HG03571 (cell line): Measurements from ENCODE around the gene UNC13B.
"Not testable (repeated sequence)": the region's sequence is repeated elsewhere in the genome, so short reads cannot be mapped to it uniquely, and the experiment has no call there.

Experiments
- ATAC-seq: cut with Tn5 transposase; IDR thresholded peaks from one replicate; pipeline ENCODE4 v1.9.1; 2021; ENCODE audit not compliant: unreplicated experiment

Gene UNC13B

GRCh38 chr9:35364817-35365585, 203.2 kb downstream of the UNC13B start:
- ATAC-seq: no peak

DNA sequence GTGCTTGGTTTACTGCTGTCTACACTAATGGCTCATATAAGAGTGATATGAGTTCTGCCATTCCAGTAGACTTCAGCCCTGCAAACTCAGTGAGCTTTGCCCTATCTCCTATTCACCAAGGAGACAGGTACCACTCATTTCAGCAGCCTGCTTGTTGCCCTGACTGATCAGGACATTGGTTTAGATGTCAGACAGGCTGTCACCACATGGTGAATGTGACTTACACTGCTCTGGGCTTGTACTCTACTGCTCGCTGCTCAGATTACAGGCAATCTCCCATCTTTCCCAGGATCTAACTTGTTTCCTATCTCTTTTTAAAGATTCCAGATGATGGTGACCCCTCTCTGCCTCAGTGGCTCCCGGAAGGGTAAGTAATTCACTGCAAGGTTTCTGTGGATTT, 204.8 kb downstream of the UNC13B start:
- ATAC-seq: no peak

GRCh38 chr9:35367451-35367850, 205.6 kb downstream of the UNC13B start:
- no peak for ATAC-seq

- no peak for ATAC-seq
Measured at GRCh38 chr9:35370241-35370640, 208.4 kb downstream of the UNC13B start.

DNA sequence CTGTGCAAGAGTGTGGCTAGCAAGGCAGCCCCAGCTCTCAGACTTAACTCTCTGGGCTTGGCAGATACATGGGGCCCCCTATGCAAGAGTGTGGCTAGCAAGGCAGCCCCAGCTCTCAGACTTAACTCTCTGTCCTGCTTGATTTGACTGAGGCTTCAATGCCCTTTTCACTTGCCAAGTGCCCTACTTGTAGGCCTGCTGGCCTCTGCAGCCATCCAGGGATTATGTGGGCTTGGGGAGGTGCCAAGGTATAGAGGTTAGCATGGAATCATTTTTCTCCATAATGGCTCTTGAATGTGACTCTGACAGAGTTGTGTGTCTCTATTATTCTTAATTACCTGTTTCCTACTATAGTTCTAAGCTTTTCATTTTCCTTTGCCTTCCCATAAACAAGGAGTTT, 212.6 kb downstream of the UNC13B start:
- ATAC-seq: no peak

DNA sequence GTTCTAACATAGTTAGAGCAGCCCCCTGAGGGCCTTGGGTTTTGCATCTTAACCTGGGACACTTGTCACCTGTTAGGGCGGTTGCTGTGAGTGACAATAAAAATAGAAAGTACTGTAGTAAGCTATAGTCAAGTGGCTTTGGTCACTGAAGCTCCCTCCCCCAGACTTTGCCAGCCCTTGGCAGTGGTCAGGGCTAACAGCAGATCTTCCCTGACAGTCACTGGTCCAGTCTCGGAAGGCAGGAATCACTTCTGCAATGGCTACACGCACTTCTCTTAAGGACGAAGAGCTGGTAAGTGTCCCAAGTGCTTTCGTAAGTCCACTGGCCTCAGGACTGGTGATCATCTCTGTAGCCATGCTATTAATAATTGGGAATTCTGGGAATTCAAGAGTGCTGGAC, 213.1 kb downstream of the UNC13B start:
- no peak for ATAC-seq

- ATAC-seq: no peak
Measured at GRCh38 chr9:35380039-35380438, 218.2 kb downstream of the UNC13B start.

DNA sequence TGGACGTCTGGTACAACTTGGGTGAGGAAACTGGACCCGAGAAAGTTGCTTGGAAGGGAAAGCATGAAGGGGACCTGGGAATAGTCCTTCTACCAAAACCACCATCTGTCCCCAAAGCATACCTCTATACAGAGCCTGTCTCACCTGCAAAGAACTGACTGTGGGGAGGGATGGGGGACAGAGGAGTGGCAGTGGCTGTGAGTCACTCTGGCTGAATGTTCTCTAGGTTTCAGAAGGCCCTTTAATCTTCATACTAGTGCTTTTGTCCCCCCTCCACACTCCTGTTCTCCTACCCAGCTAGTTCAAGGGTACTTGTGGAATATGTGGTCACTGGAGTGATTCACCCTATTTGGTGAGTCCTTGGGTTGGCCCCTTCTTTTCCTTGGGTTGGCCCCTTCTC, 218.8 kb downstream of the UNC13B start:
- ATAC-seq: no peak

- no peak for ATAC-seq
Measured at GRCh38 chr9:35385042-35385441, 223.2 kb downstream of the UNC13B start.

GRCh38 chr9:35395076-35395705, 233.4 kb downstream of the UNC13B start:
- ATAC-seq: no peak

- ATAC-seq: no peak
Measured at GRCh38 chr9:35395706-35396101, 233.9 kb downstream of the UNC13B start.

- no peak for ATAC-seq
Measured at GRCh38 chr9:35396560-35397215, 234.9 kb downstream of the UNC13B start.

GRCh38 chr9:35397216-35397698, 235.4 kb downstream of the UNC13B start:
- no peak for ATAC-seq

DNA sequence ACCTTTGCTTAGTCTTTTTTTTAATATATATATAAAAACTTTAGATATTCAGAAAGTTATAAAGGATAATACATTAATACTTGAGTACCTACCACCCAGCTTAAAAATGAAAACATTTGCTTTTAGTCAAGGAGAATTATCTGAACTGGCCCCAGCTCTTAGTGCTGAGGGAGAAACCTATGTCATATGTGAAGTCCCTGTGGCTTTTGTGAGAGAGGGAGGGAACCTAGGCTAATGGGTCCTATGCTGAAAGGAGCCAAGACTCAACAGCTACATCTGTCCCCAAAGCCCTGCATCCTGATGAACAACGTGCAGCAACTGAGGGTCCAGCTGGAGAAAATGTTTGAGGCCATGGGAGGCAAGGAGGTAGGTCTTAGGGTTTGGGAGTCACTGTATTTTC, 236.1 kb downstream of the UNC13B start:
- ATAC-seq: no peak

DNA sequence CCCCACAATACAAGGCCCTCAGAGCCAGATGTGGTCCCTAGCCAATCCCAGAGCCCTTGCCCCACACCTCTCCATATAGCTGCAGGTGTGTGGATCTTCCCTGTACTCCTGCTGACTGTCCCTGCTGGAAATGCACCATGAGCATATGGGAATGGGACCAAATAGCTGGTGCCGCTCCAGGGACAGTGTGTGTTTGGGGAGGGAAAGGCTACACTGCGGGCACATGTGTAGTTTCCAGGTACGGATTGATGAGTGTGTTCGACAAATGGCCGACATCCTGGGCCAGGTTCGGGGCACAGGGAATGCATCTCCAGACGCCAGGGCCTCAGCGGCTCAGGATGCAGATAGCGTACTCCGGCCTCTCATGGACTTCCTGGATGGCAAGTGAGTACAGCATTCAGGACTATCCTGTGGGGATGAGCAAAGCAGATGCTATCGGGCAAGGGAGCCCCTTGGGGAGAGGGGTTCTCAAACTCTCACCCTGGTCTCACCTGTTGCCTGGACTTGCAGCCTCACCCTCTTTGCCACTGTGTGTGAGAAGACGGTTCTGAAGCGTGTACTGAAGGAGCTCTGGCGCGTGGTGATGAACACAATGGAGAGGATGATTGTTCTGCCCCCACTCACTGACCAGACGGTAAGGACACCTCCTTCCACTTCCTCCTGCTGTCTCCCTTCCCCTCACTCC, 237.0 kb downstream of the UNC13B start:
- no peak for ATAC-seq

DNA sequence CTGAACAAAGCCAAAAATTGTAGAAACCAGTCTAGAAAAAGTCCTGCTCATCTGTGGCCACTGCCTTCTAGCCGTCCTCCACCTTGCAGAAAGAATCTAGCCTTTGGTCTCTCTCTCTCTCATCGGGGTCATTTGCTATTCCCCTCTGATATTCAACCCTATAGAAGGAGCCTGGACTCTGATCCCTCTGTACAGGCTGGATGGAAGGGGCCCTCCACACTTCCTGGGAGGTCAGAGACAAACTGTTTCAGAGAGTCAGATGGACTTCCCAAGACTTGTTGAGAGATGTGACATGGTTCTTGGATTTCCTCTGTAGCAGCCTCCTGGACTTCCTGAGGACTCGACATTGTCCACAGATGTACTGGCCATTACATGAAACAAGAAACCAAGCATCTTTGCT, 243.1 kb downstream of the UNC13B start:
- no peak for ATAC-seq

DNA sequence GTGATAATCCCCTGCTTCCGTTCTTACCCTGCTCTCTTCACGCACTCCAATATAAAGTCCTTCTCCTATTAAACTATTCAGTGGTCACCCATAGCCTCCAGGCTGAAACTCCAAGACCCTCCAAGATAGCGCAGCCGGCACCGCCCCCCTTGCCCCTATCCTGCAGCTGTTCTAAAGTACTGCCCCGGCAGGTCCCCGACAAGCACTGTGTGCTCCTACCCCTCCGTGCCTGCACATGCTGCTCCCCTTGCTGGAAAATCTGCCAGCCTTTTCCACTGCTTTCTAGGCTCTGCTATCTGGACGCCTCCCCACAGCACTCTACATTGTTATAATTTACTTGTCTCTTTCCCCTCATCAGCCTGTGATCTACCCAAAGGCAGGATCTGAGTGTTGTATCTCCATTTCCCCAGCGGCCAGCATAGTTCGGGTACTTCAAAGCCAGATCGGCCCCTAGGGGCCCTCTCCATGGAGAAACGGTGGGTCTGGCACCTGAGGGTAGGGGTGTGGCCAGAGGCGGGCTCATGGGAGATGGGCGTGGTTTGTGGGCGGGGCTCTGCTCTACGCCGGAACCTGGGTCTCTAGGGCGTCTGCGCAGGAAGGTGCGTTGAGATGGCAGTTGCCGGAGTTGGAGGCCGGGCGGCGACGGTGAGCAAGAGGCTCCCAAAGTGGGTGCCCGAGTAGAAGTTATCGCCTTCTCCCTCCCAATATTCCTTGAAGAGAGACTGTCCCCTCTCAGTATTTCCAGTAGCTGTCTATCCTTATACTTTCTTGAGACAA, 244.6 kb downstream of the UNC13B start:
- ATAC-seq: no peak

DNA sequence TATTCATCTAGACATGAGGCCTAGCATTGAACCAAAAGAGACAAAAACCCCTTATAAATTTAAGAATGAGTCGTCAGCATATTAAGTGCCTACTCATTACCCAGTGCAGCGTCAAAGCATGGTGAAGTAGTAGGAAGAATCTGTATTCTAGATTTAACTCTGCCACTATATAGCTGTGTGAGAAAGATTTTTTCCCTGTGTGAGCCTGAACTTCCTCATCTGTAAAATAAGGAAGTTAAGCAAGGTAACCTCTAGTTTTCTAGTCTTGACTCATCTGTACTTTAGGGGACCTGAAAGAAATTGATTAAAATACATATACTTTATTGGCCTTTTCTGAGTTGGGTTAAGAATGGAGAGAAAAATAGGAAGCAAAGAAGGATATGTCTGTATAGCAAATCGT, 246.0 kb downstream of the UNC13B start:
- no peak for ATAC-seq

DNA sequence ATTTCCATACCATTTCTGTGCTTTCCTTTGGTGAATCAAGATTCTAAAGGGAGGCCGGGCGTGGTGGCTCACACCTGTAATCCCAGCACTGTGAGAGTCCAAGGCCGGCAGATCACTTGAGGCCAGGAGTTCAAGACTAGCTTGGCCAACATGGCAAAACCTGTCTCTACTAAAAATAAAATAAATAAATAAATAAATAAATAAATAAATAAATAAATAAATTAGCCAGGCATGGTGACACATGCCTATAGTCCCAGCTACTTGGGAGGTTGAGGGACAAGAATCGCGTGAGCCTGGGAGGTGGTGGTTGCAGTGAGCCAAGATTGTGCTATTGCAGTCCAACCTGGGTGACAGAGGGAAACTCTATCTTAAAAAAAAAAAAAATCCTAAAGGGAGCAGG, 247.6 kb downstream of the UNC13B start:
- not testable (repeated sequence) for ATAC-seq

GRCh38 chr9:35414889-35415288, 253.1 kb downstream of the UNC13B start:
- ATAC-seq: no peak
